NCI-H2196 treated with DMSO at 0.1 percent for 48 hours (cell line): ENCODE results near the gene C3AR1.

Experiments used
- DNase-seq: peaks from one replicate; lab custom pipeline; 2025; ENCODE audit not compliant: unreplicated experiment; lab: John Stamatoyannopoulos, UW

C3AR1 gene

GRCh38 chr12:8058506-8058905, 7.7 kb downstream of the C3AR1 start:
- DNase-seq: no peak

GRCh38 chr12:8057839-8058238, 8.3 kb downstream of the C3AR1 start:
- no peak for DNase-seq

GRCh38 chr12:8057306-8057705, 8.9 kb downstream of the C3AR1 start:
- no peak for DNase-seq

GRCh38 chr12:8054816-8055215, 11.3 kb downstream of the C3AR1 start:
- no peak for DNase-seq

- no peak for DNase-seq
Observed at GRCh38 chr12:8052679-8053078, 13.5 kb downstream of the C3AR1 start.

GRCh38 chr12:8050600-8051250, 15.4 kb downstream of the C3AR1 start:
- DNase-seq: no peak

- no peak for DNase-seq
Observed at GRCh38 chr12:8048906-8049305, 17.3 kb downstream of the C3AR1 start.

- no peak for DNase-seq
Observed at GRCh38 chr12:8047842-8048241, 18.3 kb downstream of the C3AR1 start.

- peak; percentile 55 for DNase-seq
Observed at GRCh38 chr12:8045952-8046944, 19.9 kb downstream of the C3AR1 start.

GRCh38 chr12:8040791-8041190, 25.4 kb downstream of the C3AR1 start:
- no peak for DNase-seq

- DNase-seq: peak; percentile 61
Observed at GRCh38 chr12:8038659-8039114, 27.5 kb downstream of the C3AR1 start.

- DNase-seq: no peak
Observed at GRCh38 chr12:8037947-8038346, 28.2 kb downstream of the C3AR1 start.

- no peak for DNase-seq
Observed at GRCh38 chr12:8037046-8037663, 29.0 kb downstream of the C3AR1 start.

- DNase-seq: no peak
Observed at GRCh38 chr12:8036346-8036745, 29.8 kb downstream of the C3AR1 start.

GRCh38 chr12:8035440-8036010, 30.6 kb downstream of the C3AR1 start:
- no peak for DNase-seq

GRCh38 chr12:8034802-8035201, 31.4 kb downstream of the C3AR1 start:
- DNase-seq: no peak

- DNase-seq: no peak
Observed at GRCh38 chr12:8033153-8034044, 32.8 kb downstream of the C3AR1 start.

GRCh38 chr12:8032242-8033152, 33.7 kb downstream of the C3AR1 start, which contains the start of gene FOXJ2:
FOXJ2 (plus strand) TSS chr12:8032716; CDS start chr12:8039833, 7,117 bp downstream.
- DNase-seq: no peak

- no peak for DNase-seq
Observed at GRCh38 chr12:8031872-8032241, 34.3 kb downstream of the C3AR1 start.
